GM19467 (cell line): Measurements from ENCODE around the gene B3GNT2.

Experiments used
- ATAC-seq: cut with Tn5 transposase; IDR thresholded peaks from one replicate; pipeline ENCODE4 v1.9.1; 2021; ENCODE audit warnings: mild to moderate bottlenecking, moderate library complexity; ENCODE audit not compliant: unreplicated experiment

B3GNT2 gene

GRCh38 chr2:62202729-62203128, 6.8 kb downstream of the B3GNT2 start:
- no peak for ATAC-seq

GRCh38 chr2:62203459-62203858, 7.5 kb downstream of the B3GNT2 start:
- no peak for ATAC-seq

GRCh38 chr2:62204998-62205496, 9.1 kb downstream of the B3GNT2 start:
- no peak for ATAC-seq

- ATAC-seq: no peak
Measured at GRCh38 chr2:62205554-62205953, 9.6 kb downstream of the B3GNT2 start.

- no peak for ATAC-seq
Measured at GRCh38 chr2:62206024-62206423, 10.1 kb downstream of the B3GNT2 start.

- ATAC-seq: no peak
Measured at GRCh38 chr2:62207491-62207890, 11.6 kb downstream of the B3GNT2 start.

GRCh38 chr2:62208074-62208757, 12.3 kb downstream of the B3GNT2 start:
- ATAC-seq: no peak

GRCh38 chr2:62208758-62209114, 12.8 kb downstream of the B3GNT2 start:
- ATAC-seq: no peak

- no peak for ATAC-seq
Measured at GRCh38 chr2:62209427-62209991, 13.6 kb downstream of the B3GNT2 start.

- no peak for ATAC-seq
Measured at GRCh38 chr2:62215306-62216064, 19.6 kb downstream of the B3GNT2 start.

- ATAC-seq: no peak
Measured at GRCh38 chr2:62216113-62216512, 20.2 kb downstream of the B3GNT2 start.

GRCh38 chr2:62216616-62217015, 20.7 kb downstream of the B3GNT2 start:
- ATAC-seq: no peak

- no peak for ATAC-seq
Measured at GRCh38 chr2:62217421-62217820, 21.5 kb downstream of the B3GNT2 start.

- ATAC-seq: no peak
Measured at GRCh38 chr2:62217970-62218369, 22.1 kb downstream of the B3GNT2 start.

- ATAC-seq: no peak
Measured at GRCh38 chr2:62219407-62220159, 23.7 kb downstream of the B3GNT2 start.

- no peak for ATAC-seq
Measured at GRCh38 chr2:62221141-62221540, 25.2 kb downstream of the B3GNT2 start.

- no peak for ATAC-seq
Measured at GRCh38 chr2:62222171-62222570, 26.3 kb downstream of the B3GNT2 start.

GRCh38 chr2:62222674-62223073, 26.8 kb downstream of the B3GNT2 start:
- ATAC-seq: no peak

- no peak for ATAC-seq
Measured at GRCh38 chr2:62224976-62225375, 29.1 kb downstream of the B3GNT2 start.

GRCh38 chr2:62227386-62228075, 31.6 kb downstream of the B3GNT2 start:
- no peak for ATAC-seq
